GM18502 (cell line): ENCODE results near the gene DTD1.
"Not testable (repeated sequence)": the region's sequence is repeated elsewhere in the genome, so short reads cannot be mapped to it uniquely, and the experiment has no call there.

ENCODE experiments used
- ATAC-seq: cut with Tn5 transposase; IDR thresholded peaks from one replicate; pipeline ENCODE4 v1.9.1; 2021; ENCODE audit warnings: mild to moderate bottlenecking; ENCODE audit not compliant: unreplicated experiment, poor library complexity

The DTD1 gene

GRCh38 chr20:18780385-18781130 lies 192.7 kb downstream of the DTD1 start:
- no peak for ATAC-seq

GRCh38 chr20:18781509-18781908 lies 193.7 kb downstream of the DTD1 start:
- ATAC-seq = no peak

DNA sequence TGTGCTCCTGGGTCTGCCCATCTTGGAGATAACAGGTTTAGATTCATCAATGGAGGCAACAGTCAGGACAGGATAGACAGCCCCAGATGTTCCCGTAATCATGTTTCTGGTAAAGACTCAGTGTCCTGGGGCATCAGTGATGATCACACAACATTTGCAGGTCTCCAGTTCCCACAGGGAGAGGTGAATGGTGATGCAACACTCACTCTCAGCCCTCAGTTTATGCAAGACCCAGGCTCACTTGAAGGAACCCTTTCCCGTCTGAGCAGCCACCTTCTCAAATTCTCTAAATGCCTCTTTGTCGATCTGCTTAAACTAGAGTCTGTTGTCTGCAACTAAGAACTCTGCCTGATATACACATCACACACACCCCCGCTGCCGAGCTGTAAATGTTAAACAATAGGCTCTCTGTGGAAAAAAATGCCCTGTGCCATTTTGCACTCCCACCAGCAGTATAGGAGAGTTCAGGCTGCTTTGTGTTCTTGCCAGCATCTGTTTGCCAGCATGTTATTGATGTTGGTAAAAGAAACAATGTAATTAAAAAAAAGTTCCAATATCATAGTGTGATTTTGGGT lies 195.6 kb downstream of the DTD1 start:
- ATAC-seq = no peak

GRCh38 chr20:18787046-18787445 lies 199.2 kb downstream of the DTD1 start:
- not testable (repeated sequence) for ATAC-seq

DNA sequence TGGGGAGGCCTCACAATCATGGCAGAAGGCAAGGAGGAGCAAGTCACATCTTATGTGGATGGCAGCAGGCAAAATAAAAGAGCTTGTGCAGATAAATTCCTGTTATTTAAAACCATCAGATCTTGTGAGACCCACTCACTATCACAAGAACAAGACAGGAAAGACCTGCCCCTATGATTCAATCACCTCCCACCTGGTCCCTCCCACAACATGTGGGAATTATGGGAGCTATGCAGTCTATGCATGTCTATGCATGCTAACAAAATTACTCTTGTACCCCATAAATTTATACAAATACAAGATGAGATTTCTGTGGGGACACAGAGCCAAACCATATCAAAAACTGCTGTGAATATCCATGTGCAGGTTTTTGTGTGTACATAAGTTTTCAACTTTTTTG lies 200.2 kb downstream of the DTD1 start:
- ATAC-seq = no peak

DNA sequence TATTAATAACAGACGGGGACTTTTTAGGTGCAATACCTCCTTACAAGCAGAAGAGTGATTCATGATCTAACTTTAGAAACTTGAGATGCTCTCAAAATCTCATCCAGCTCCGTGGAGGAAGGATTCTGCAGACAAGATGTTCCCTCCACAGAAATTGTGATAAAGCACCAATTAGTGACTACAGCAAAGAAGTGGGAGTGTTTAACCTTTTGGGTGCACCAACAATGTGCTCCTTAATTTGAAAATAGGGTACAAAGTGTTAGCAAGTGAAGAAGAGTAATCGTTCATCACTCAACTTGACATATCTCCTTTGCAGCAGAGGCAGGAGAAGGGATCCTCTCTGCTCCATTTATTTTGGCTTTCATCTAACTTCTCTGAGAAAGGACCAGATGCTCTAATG lies 202.9 kb downstream of the DTD1 start:
- no peak for ATAC-seq

GRCh38 chr20:18793625-18794427 lies 206.0 kb downstream of the DTD1 start:
- peak; percentile 99 for ATAC-seq

GRCh38 chr20:18794428-18794787 lies 206.6 kb downstream of the DTD1 start:
- ATAC-seq = no peak

DNA sequence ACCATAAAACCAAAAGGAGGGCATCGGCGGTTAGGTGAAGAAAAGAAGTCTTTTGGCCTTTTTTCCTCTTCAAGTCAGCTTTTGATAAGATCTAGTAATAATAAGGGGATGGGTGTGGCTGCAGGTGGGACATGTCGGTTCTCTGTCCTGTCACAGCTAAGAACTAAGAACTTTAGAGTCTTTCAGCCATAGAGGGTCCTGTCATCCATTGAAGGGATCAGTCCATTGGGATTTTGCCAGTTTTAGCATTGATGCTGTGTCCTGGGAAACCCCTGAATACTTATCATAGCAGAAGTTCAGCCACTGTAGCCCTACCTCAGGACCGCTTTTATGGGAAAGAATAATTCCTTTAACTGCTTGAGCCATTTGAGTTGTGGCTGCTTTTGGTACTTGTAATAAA lies 207.5 kb downstream of the DTD1 start:
- ATAC-seq = no peak

DNA sequence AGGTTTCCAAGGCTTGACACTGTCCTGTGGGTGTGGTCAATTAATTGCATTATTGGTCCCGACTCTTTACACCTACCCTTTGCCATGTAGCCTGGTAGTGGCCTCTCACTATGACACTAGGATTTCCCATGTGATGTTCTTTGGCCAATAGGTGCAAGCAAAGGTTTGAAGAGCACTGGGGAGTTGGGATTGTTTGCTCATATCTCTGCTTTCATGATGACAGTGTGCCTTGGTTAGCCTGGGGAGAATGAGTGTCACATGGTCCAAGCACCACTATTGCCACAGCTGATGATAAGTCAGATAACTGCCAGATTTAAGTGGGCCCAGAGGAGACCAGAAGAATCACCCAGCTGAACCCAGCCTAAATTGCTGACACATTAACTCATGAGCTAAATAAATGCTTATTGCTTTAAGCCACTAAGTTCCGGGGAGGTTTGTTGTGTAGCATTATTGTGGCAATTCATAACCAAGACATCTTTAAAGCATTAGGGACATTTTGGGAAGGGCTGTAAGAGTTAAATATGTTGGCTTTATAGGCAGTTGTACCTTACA lies 208.5 kb downstream of the DTD1 start:
- no peak for ATAC-seq

- ATAC-seq = no peak
These were observed 213.7 kb downstream of the DTD1 start for GRCh38 chr20:18801516-18801915.

GRCh38 chr20:18802012-18802634 lies 214.3 kb downstream of the DTD1 start:
- ATAC-seq = peak; percentile 71

- ATAC-seq = no peak
These were observed 218.0 kb downstream of the DTD1 start for GRCh38 chr20:18805881-18806280.

DNA sequence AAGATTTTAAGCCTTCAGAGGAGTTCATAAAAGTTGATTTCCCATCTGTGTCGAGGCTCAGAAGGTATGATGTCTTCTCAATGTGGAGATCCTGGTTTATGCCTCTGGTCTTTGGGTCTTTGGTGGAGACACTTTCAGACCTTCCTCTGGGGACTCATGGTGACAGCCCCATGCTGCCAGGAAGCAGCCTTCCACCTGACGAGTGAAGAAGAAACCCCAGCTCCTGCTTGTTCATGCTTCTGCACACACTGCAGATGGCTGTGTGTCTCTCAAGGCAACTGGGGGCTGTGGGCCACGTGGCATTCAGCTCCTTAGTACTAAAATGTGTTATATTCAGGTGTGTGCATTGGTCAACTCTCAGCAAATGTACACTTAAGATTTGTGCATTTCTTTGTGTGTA lies 220.9 kb downstream of the DTD1 start:
- ATAC-seq = no peak

GRCh38 chr20:18811186-18811585 lies 223.3 kb downstream of the DTD1 start:
- no peak for ATAC-seq

GRCh38 chr20:18811904-18812303 lies 224.1 kb downstream of the DTD1 start:
- no peak for ATAC-seq

GRCh38 chr20:18813483-18813882 lies 225.6 kb downstream of the DTD1 start, which contains the start of gene SCP2D1:
SCP2D1 (plus strand) TSS chr20:18813783; CDS start chr20:18813816, 33 bp downstream.
- no peak for ATAC-seq

GRCh38 chr20:18815194-18815942 lies 227.5 kb downstream of the DTD1 start:
- no peak for ATAC-seq
